Activated T-cell treated with anti-CD3 and anti-CD28 coated beads, Interleukin-2, amount 50 U/mL, for 4 hours (primary cell): Measurements from ENCODE around the gene HMCN1. TPM values are rescaled to one million over a fixed set of nuclear protein-coding genes. Genes with fewer than 3 reads are reported as not detected.

Source experiments
- ATAC-seq, 2 donors: fragments of 200-7000 bp; cut with Tn5 transposase; one replicate each; pipeline ENCODE4 v1.10.0; 2021
- DNase-seq: peaks from one replicate; pipeline ENCODE4 v3.0.0-alpha.2; 2020
- H3K27me3 Mint-ChIP-seq: one replicate; pipeline ENCODE4 v1.8.0; 2021; ENCODE audit warnings: low read depth, mixed read lengths
- H3K36me3 Mint-ChIP-seq: one replicate; pipeline ENCODE4 v1.8.0; 2022; ENCODE audit warnings: mixed read lengths; ENCODE audit not compliant: insufficient read depth
- H3K4me1 Mint-ChIP-seq: one replicate; pipeline ENCODE4 v1.8.0; 2021; ENCODE audit warnings: low read depth, mixed read lengths
- H3K4me3 Mint-ChIP-seq: one replicate; pipeline ENCODE4 v1.8.0; 2021; ENCODE audit warnings: mild to moderate bottlenecking, moderate library complexity, mixed read lengths
- H3K9me3 Mint-ChIP-seq: one replicate; pipeline ENCODE4 v1.8.0; 2021; ENCODE audit warnings: mixed read lengths
- total RNA-seq, 3 donors: library from RNA; stranded (reverse); gene quantifications; one replicate each; pipeline ENCODE4 v1.2.1, GENCODE V29; 2021

The HMCN1 gene
- total RNA-seq, 3 donors from 2014 or later: under 0.01 to 0.03 (median 0.03) TPM

DNA sequence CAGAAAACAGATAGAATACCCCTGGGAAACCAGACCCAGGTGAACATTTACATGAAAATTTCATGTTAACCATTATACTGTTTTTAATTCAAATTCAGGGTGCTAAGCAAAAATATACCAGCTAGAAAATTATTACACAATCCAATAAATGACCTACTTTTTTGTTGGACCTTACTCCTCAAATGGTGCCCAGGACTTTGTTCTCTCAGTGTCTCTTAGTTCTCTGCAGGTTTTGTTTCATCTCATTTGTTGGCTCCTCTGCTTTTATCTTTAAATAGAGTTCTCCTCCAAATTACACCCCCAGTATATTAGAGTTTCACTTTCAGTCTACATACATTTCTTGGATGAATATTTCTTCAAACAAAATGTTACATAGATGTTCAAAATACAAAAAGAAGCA is 326.0 kb downstream of the HMCN1 start:
- no peak for ATAC-seq

GRCh38 chr1:186063091-186063657 is 329.0 kb downstream of the HMCN1 start:
- Mint-ChIP-seq H3K27me3 (no peaks in the 10 kb centered on the region), H3K4me1 (no peaks in the 10 kb centered on the region), H3K9me3 (no peaks in the 10 kb centered on the region), H3K4me3 (no peak overlapping the region), H3K36me3 (no peaks in the 10 kb centered on the region)
- ATAC-seq (no peak), DNase-seq (no peak)

More for the DNA sequence above, 326.0 kb downstream of the HMCN1 start:
- Mint-ChIP-seq H3K4me3 (no peak overlapping the region), H3K4me1 (no peaks in the 10 kb centered on the region), H3K27me3 (no peaks in the 10 kb centered on the region), H3K9me3 (no peaks in the 10 kb centered on the region), H3K36me3 (no peaks in the 10 kb centered on the region)
- DNase-seq: no peak

GRCh38 chr1:186066411-186066810 is 332.2 kb downstream of the HMCN1 start:
- no peaks in the 10 kb centered on the region for H3K9me3 Mint-ChIP-seq

DNA sequence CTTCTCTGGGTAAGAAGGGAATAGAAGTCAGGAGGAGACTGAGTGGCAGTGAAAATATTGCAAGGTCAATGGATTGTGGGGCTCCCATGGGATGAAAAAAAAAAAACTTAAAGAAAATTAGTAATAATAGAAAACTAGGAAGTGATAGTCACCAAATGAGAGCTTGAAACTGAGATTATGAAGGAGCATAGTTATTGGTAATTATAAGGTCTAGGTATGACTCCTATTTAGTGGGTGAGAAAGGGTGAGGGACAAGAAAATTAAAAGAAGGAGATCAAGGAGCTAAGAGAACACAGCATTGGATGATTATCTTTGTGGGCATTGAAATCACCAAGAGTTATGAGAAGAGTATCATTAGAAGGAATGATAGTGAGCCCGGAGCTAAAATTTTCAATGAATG is 339.5 kb downstream of the HMCN1 start:
- DNase-seq: no peak
- H3K4me3 Mint-ChIP-seq: no peak overlapping the region
- H3K9me3 Mint-ChIP-seq: no peaks in the 10 kb centered on the region
- no peaks in the 10 kb centered on the region for H3K27me3 Mint-ChIP-seq
- no peak for ATAC-seq
- no peaks in the 10 kb centered on the region for H3K36me3 Mint-ChIP-seq
- H3K4me1 Mint-ChIP-seq: no peaks in the 10 kb centered on the region

More at GRCh38 chr1:186066411-186066810, 332.2 kb downstream of the HMCN1 start:
- H3K36me3 Mint-ChIP-seq: no peaks in the 10 kb centered on the region
- H3K4me1 Mint-ChIP-seq: no peaks in the 10 kb centered on the region
- H3K4me3 Mint-ChIP-seq: no peak overlapping the region
- ATAC-seq (no peak), DNase-seq (no peak)
- H3K27me3 Mint-ChIP-seq: peaks cover 2% of the 10 kb centered on the region

GRCh38 chr1:186076006-186076405 is 341.8 kb downstream of the HMCN1 start:
- Mint-ChIP-seq H3K9me3 (no peaks in the 10 kb centered on the region), H3K36me3 (no peaks in the 10 kb centered on the region), H3K27me3 (no peaks in the 10 kb centered on the region), H3K4me1 (no peaks in the 10 kb centered on the region), H3K4me3 (no peak overlapping the region)
- DNase-seq (no peak), ATAC-seq (no peak)

DNA sequence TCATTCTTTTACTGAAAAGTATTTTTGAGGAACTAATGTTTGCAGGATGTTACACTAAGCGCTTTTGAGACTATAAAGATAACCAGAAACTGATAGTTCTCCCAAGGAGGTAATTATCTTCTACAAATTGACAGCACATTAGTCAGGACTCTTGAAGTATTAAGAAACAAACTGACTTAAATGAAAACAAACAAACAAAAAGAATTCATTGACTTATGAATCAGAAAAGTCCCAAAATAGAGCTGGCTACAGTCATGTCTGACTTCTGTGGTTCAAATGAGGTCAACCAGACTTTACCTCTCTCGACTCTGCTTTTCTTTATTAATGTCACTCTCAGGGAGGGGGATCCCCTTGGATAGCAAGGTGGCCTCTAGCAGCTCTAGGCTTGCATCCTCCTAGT is 344.1 kb downstream of the HMCN1 start:
- no peak overlapping the region for H3K4me3 Mint-ChIP-seq
- H3K36me3 Mint-ChIP-seq: no peaks in the 10 kb centered on the region

DNA sequence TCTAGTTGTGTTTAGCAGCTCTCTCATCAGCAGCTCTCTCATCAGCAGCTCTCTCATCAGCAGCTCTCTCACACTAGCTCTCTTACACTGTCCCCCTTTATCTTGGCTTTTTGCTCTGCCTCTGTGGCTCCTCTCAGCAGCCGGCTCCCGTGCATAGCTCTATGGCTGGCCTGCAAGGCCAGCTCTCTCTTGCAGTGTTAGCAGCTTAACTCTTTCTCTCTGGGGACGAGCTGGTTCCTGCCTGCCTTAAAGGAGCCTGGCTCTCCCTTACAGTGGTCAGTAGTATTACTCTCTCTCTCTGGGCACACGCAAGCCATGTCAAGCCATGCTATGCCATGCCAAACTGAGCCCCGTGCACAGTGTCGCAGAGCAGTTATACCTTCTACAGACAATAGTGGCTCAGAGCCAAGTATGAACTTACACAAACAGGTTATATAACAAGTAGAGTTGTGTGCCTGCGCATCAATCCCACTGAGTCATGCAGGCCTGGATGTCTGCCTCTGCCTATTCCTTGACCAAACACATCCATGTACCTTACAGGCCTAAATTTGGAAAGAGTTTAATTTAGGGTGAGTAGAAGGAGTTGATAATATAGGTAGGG is 345.0 kb downstream of the HMCN1 start:
- Mint-ChIP-seq H3K4me3 (no peak overlapping the region), H3K9me3 (no peaks in the 10 kb centered on the region), H3K4me1 (peaks cover 3% of the 10 kb centered on the region), H3K27me3 (no peaks in the 10 kb centered on the region), H3K36me3 (no peaks in the 10 kb centered on the region)
- no peak for DNase-seq
- ATAC-seq: no peak

More for the DNA sequence above, 344.1 kb downstream of the HMCN1 start:
- DNase-seq (no peak), ATAC-seq (peak in 1 of 2 donors; percentile 34)
- Mint-ChIP-seq H3K4me1 (peaks cover 3% of the 10 kb centered on the region), H3K9me3 (no peaks in the 10 kb centered on the region), H3K27me3 (no peaks in the 10 kb centered on the region)

- H3K36me3 Mint-ChIP-seq: no peaks in the 10 kb centered on the region
- no peaks in the 10 kb centered on the region for H3K9me3 Mint-ChIP-seq
- no peak overlapping the region for H3K4me3 Mint-ChIP-seq
- peaks cover 3% of the 10 kb centered on the region for H3K4me1 Mint-ChIP-seq
- DNase-seq (no peak), ATAC-seq (no peak)
- no peaks in the 10 kb centered on the region for H3K27me3 Mint-ChIP-seq
These were observed 348.2 kb downstream of the HMCN1 start for GRCh38 chr1:186082235-186082937.

GRCh38 chr1:186086583-186086982 is 352.4 kb downstream of the HMCN1 start:
- Mint-ChIP-seq H3K27me3 (no peaks in the 10 kb centered on the region), H3K4me1 (peaks cover 3% of the 10 kb centered on the region), H3K36me3 (no peaks in the 10 kb centered on the region), H3K4me3 (no peak overlapping the region), H3K9me3 (no peaks in the 10 kb centered on the region)
- no peak for ATAC-seq
- DNase-seq: no peak

GRCh38 chr1:186089940-186090339 is 355.7 kb downstream of the HMCN1 start:
- Mint-ChIP-seq H3K9me3 (no peaks in the 10 kb centered on the region), H3K4me3 (no peak overlapping the region), H3K36me3 (no peaks in the 10 kb centered on the region), H3K27me3 (peaks cover 3% of the 10 kb centered on the region), H3K4me1 (no peaks in the 10 kb centered on the region)
- no peak for ATAC-seq
- no peak for DNase-seq

GRCh38 chr1:186091222-186091720 is 357.1 kb downstream of the HMCN1 start:
- no peak for ATAC-seq
- Mint-ChIP-seq H3K4me1 (no peaks in the 10 kb centered on the region), H3K9me3 (no peaks in the 10 kb centered on the region), H3K27me3 (peaks cover 3% of the 10 kb centered on the region), H3K36me3 (no peaks in the 10 kb centered on the region), H3K4me3 (no peak overlapping the region)
- DNase-seq: no peak

DNA sequence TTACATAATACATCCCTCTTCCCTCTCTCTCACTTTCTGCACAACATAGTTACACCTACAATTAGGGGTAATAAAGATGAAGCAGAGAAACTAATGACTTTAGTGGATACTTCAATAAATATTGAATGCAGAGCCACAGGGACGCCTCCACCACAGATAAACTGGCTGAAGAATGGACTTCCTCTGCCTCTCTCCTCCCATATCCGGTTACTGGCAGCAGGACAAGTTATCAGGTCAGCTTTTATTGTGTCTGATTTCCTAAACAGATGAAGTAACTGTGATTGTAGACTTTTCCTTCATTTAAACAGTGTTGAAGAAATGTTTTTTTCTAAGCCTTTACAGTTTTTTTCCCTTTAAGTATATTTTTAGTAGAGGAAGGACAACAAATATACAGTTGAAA is 359.2 kb downstream of the HMCN1 start:
- Mint-ChIP-seq H3K36me3 (no peaks in the 10 kb centered on the region), H3K9me3 (no peaks in the 10 kb centered on the region), H3K4me1 (no peaks in the 10 kb centered on the region), H3K4me3 (no peak overlapping the region), H3K27me3 (peaks cover 3% of the 10 kb centered on the region)
- ATAC-seq (no peak), DNase-seq (no peak)

- Mint-ChIP-seq H3K4me3 (no peak overlapping the region), H3K36me3 (no peaks in the 10 kb centered on the region), H3K9me3 (no peaks in the 10 kb centered on the region), H3K4me1 (no peaks in the 10 kb centered on the region), H3K27me3 (peaks cover 3% of the 10 kb centered on the region)
- no peak for ATAC-seq
- no peak for DNase-seq
These were observed 360.0 kb downstream of the HMCN1 start for GRCh38 chr1:186094172-186094571.

DNA sequence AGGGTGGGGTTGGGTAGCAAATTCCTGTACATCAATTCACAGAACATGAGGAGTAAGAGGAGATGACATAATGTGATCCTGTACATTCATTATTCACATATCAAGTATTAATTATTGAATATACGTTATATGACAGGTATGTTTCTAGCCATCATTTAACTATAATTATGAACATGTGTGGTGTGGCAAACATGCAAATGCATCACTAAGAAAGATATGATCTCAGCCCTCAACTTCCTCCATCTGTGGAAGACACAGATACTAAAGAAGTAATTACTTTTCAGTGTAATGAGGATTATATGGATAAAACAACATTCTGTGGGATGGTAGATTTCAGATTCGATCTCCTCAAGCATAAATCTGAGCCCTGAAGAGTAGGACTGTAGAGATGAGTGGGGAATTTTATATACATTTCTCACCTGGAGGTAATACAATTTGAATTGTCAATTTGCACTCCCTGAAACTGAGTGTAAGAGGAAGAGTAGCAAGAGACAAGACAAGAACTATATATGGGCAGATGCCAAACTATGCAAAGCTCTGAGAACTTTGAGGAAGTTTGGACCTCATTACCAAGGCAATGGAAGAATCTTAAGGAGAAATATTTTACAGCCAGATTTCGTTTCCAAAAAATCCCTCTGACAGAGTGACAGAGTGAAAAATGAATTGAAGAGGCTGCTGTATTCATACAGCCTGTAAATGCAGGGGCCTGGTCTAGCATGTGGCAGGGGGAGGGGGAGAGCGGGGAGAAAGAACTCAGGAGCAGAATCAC is 365.3 kb downstream of the HMCN1 start:
- ATAC-seq: no peak

More for the DNA sequence above, 365.3 kb downstream of the HMCN1 start:
- H3K9me3 Mint-ChIP-seq: no peaks in the 10 kb centered on the region
- no peak overlapping the region for H3K4me3 Mint-ChIP-seq
- H3K27me3 Mint-ChIP-seq: no peaks in the 10 kb centered on the region
- no peak for DNase-seq
- H3K36me3 Mint-ChIP-seq: no peaks in the 10 kb centered on the region
- H3K4me1 Mint-ChIP-seq: no peaks in the 10 kb centered on the region
